ENCODE data around the gene S100A4.

Gene S100A4

DNA sequence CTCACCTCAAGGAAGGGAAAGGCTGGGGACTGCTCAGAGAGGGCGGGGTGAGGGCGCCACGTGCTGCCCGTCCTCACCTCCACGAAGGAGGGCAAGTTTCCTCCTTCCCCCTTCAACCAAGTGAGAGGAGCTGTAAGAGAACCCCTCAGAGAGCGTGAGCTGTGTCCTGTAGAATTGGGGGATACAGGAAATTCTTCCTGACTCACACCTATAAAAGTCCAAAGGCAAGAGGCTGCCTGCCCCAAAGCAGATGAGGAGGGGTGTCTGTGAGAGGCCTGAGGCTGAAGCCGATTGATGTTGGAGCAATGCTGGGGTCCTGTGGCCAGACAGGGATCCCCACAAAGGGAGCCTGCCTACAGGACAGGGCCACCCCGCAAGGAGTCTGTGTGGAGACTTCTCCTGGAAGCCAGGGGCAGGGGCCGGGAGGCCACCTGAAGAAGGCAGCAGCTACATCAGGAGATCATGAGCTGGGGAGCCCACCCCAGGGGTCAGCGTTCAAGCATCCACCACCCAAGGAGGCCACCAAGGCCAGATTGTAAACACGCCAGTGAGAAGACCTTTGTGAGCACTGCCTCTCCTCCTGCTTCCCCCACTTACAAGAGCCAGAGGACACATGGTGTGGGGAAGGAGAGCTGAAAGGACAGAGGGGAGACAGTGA lies 37.6 kb downstream of the S100A4 start:
- no peak for DNase-seq (ENCODE audit: low read depth)

DNA sequence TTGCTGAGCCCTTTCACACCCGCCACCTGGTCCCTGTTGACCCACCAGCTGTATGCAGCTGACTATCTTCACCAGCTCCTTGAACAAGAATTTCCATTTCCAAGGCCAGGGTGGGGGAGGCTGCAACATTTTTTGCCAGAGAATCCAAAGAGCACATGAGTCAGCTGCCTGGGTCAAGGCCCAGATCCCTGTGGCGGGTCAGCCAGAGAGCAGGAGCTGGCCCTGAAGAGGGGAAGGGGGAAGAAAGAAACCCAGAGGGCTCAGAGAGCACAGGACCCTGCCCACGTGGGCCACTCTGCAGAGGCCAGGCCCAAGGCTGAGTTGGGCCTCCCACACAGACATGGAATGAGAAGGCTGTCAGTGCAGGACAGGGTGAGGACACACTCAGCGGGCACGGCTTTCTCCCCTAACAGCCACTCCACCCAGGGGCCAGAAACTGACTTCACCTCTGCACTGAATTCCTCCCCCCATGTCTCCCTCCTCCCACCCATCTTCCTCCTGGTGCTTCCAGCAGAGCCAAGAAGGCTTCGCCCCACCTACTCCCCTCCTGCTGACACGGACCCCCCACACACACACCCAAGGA lies 38.7 kb downstream of the S100A4 start:
- DNase-seq (ENCODE audit: low read depth), result no peak

DNA sequence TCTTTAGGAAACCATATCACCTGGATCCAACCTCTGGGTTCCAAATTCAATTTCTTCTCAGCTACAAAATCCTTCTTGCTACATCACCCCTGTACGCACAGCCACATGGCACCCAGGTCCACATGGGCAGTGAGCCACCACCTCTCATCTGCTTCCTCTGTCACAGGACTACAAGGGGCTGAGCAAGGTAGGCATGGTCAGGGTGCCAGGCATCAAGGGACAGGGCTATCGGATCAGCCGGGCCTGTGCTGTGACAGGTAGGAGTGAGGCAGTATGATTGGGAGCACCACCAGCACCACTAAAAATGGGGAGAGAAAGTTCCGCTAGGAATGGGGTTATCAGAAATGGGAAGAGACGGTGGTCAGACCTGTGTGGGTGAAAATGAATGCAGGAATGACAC lies 39.2 kb downstream of the S100A4 start:
- no peak for DNase-seq (ENCODE audit: low read depth)

DNA sequence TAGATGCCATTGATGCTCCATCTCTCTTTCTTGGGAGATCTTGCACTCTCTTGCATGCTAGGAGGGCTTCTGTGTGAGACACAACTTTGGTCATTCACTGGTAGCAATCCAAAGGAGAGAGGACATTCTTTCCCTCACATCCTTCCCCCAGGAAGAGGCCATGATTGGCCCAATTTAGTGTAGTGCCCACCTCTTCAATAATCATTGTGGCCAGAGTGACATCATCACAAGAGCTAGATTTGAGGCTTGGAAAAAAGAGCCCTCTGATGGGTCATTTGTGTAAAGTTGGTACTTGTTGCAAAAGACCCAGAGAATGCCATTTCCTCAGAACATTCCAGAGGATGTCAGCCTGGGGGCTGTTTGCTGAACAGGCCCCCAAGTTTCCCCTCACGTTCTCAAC lies 40.0 kb downstream of the S100A4 start:
- DNase-seq (ENCODE audit: low read depth), result no peak

DNA sequence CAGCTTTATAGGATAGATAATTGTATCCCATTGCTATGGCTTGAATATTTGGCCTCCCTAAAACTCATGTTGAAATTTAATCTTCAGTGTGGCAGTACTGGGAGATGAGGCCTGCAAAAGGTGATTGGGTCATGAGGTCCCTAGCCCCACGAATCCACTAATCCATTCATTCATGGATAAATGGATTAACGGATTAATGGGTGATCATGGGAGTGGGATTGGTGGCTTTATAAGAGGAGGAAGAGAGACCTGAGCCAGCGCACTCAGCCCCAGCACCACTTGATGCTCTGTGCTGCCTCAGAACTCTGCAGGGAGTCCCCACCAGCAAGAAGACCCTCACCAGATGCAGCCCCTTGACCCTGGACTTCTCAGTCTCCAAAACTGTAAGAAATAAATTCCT lies 41.8 kb downstream of the S100A4 start:
- DNase-seq (ENCODE audit: low read depth), result no peak

DNA sequence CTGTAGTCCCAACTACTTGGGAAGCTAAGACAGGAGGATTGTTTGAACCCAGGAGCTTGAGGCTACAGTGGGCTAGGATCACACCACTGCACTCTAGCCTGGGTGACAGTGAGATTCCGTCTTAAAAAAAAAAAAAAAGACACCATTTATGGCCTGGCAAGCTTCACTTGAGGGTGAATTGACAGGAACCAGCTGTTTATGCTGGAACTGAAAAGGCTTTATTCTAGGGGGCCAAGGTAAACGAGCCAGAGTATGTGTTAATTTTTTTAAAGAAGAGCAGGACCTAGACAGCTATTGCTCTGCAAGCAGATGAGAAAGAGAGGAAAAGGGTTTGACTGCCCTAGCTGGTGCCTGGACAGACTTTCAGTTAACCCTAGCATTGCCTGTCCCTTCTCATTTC lies 46.9 kb downstream of the S100A4 start:
- no peak for DNase-seq (ENCODE audit: low read depth)

DNA sequence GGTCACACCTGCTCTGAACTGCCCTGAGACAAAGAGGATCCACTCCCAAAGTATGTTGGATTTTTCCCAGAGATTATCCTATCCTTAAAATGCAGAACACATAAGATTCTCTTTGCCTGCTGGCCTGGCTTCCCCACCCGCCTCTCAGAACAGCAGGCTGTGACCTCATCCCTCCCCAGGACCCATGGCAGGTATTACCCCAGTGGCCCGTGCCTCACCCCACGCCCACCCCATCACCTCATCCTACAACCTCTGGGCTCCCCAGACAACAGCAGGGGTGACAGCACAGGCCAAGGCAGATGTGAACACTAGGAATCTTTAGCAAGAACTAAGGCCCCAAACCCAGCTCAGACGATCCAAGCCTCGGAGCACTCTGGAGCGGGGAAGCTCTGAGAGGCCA lies 50.1 kb downstream of the S100A4 start:
- DNase-seq (ENCODE audit: low read depth), result no peak

DNA sequence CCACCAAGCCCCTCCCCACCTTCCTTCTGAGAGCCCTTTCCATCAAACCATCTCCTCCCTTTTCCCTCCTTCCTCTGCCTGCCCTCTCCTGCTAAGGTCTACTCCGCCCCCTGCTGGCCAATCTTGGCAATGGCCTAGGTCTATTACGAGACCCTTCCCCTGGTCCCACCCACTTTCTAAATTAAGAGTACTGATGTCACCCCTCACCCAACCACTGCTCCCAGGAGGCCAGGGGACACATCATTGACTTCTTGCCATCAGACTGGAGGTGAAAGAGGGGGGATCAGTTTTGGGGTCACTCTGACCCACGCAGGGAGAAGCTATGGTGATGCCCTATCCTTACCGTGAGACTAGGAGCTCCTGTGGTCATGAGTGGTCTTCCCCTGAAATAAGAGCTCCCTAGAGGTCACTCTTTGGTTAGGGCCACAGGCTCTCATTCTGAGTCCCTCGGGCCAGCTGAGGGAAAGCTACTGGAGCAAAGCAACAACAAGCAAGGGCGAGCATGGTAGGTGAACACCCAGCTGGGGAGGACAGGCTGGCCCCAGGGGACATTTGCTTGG lies 50.5 kb downstream of the S100A4 start:
- peak; percentile 35 for DNase-seq (ENCODE audit: low read depth)

Measured in activated T-helper 1 cell treated with Interleukin-2 at 50 U/mL for 16 hours (primary cell).